SKM-1 treated with dmso at 0.1 percent for 144 hours (cell line): ENCODE measurements around the gene MNX1.

Experiments used
- DNase-seq: peaks from one replicate; lab custom pipeline; 2025; ENCODE audit not compliant: unreplicated experiment; lab: John Stamatoyannopoulos, UW

The MNX1 gene

GRCh38 chr7:157033483-157034473 lies 23.3 kb upstream of the MNX1 start:
- DNase-seq: no peak

GRCh38 chr7:157032644-157033482 lies 22.4 kb upstream of the MNX1 start:
- no peak for DNase-seq

- no peak for DNase-seq
Measured at GRCh38 chr7:157032128-157032527, 21.7 kb upstream of the MNX1 start.

- DNase-seq: no peak
Measured at GRCh38 chr7:157028199-157028903, 17.9 kb upstream of the MNX1 start.

- DNase-seq: no peak
Measured at GRCh38 chr7:157027568-157028198, 17.2 kb upstream of the MNX1 start.

- no peak for DNase-seq
Measured at GRCh38 chr7:157024716-157025115, 14.3 kb upstream of the MNX1 start.

GRCh38 chr7:157023589-157023905 lies 13.1 kb upstream of the MNX1 start:
- no peak for DNase-seq

- DNase-seq: no peak
Measured at GRCh38 chr7:157022681-157023588, 12.5 kb upstream of the MNX1 start.

GRCh38 chr7:157021871-157022680 lies 11.6 kb upstream of the MNX1 start:
- no peak for DNase-seq

GRCh38 chr7:157021071-157021870 lies 10.8 kb upstream of the MNX1 start:
- no peak for DNase-seq

GRCh38 chr7:157020514-157021070 lies 10.1 kb upstream of the MNX1 start:
- DNase-seq: no peak

GRCh38 chr7:157019718-157020451 lies 9.4 kb upstream of the MNX1 start:
- no peak for DNase-seq

- no peak for DNase-seq
Measured at GRCh38 chr7:157018997-157019608, 8.6 kb upstream of the MNX1 start.

- no peak for DNase-seq
Measured at GRCh38 chr7:157018328-157018996, 8.0 kb upstream of the MNX1 start.

GRCh38 chr7:157017603-157018327 lies 7.3 kb upstream of the MNX1 start:
- no peak for DNase-seq

- DNase-seq: no peak
Measured at GRCh38 chr7:157017149-157017548, 6.7 kb upstream of the MNX1 start.
